GM10248 (cell line): ENCODE data around the gene BANP.
"Not testable (repeated sequence)": the region's sequence is repeated elsewhere in the genome, so short reads cannot be mapped to it uniquely, and the experiment has no call there.

Experiments used
- CTCF ChIA-PET: fragments of 300-600 bp; sonication (Branson Sonifier 250); formaldehyde crosslinking; extraction: SDS; loops from one replicate; lab custom pipeline; 2021; ENCODE audit warnings: antibody characterized with exemption; lab: Yijun Ruan, JAX
- POLR2A ChIA-PET: fragments of 350-650 bp; sonication (Branson Sonifier 250); formaldehyde crosslinking; extraction: SDS; loops from one replicate; lab custom pipeline; 2020; ENCODE audit warnings: antibody characterized with exemption; lab: Yijun Ruan, JAX
- DNase-seq: peaks from one replicate; pipeline ENCODE4 v3.0.0; 2012; ENCODE audit errors: extremely low spot score
- CTCF ChIP-seq: IDR thresholded peaks from 2 replicates; pipeline ENCODE4 v1.5.1; 2012; ENCODE audit warnings: mild to moderate bottlenecking, low read depth; ENCODE audit errors: extremely low read depth, missing control alignments, control extremely low read depth

Gene BANP

GRCh38 chr16:88116121-88116520 is 164.9 kb downstream of the BANP start:
- DNase-seq = no peak
- ChIA-PET POLR2A (no interaction called here), CTCF (no interaction called here)
- no peak for TF ChIP-seq CTCF

GRCh38 chr16:88117476-88117868 is 166.2 kb downstream of the BANP start:
- no peak for DNase-seq
- CTCF ChIA-PET = no interaction called here
- TF ChIP-seq CTCF = no peak
- POLR2A ChIA-PET = no interaction called here

- no peak for DNase-seq
- POLR2A ChIA-PET = no interaction called here
- no peak for TF ChIP-seq CTCF
- CTCF ChIA-PET = no interaction called here
Measured at GRCh38 chr16:88118376-88118775, 167.1 kb downstream of the BANP start.

- POLR2A ChIA-PET, CTCF ChIA-PET, DNase-seq: not testable (repeated sequence)
Measured at GRCh38 chr16:88118852-88119741, 167.9 kb downstream of the BANP start.

- POLR2A ChIA-PET, CTCF ChIA-PET, DNase-seq: not testable (repeated sequence)
Measured at GRCh38 chr16:88119881-88120751, 168.9 kb downstream of the BANP start.

GRCh38 chr16:88120812-88121211 is 169.6 kb downstream of the BANP start:
- ChIA-PET POLR2A (no interaction called here), CTCF (no interaction called here)
- DNase-seq = no peak
- TF ChIP-seq CTCF = no peak

- POLR2A ChIA-PET = not testable (repeated sequence)
Measured at GRCh38 chr16:88121391-88121790, 170.2 kb downstream of the BANP start.

More at GRCh38 chr16:88121391-88121790, 170.2 kb downstream of the BANP start:
- CTCF ChIA-PET, DNase-seq: not testable (repeated sequence)
